GM12878 (cell line): ENCODE measurements around the gene UBASH3A.

Source experiments
- EP300 ChIP-seq, 2 experiments: fragments of 150-350 bp in 1 of 2; IDR thresholded peaks; 2 replicates each; pipeline ENCODE4 v1.6.1; 2011 to 2012; ENCODE audit warnings: low read depth in 2 of 2, low read length in 2 of 2, borderline replicate concordance in 1 of 2, improper control_type of control experiment in 1 of 2, inconsistent platforms in 1 of 2; ENCODE audit not compliant: control insufficient read depth in 1 of 2
- FOXM1 ChIP-seq: IDR thresholded peaks from 2 replicates; pipeline ENCODE4 v1.6.1; 2012; ENCODE audit warnings: low read depth, mild to moderate bottlenecking, inconsistent platforms, low read length, moderate library complexity
- MYC ChIP-seq: IDR thresholded peaks from 2 replicates; pipeline ENCODE4 v1.6.1; 2011; ENCODE audit warnings: mild to moderate bottlenecking, low read length, moderate library complexity, inconsistent platforms; ENCODE audit not compliant: insufficient read depth, insufficient replicate concordance, insufficient read length, severe bottlenecking
- NR2C2 ChIP-seq: IDR thresholded peaks from 2 replicates; pipeline ENCODE4 v1.6.1; 2011; ENCODE audit warnings: borderline replicate concordance, low read depth; ENCODE audit not compliant: control insufficient read depth, insufficient read length
- SPI1 ChIP-seq: IDR thresholded peaks from 2 replicates; pipeline ENCODE4 v1.6.1; 2011; ENCODE audit warnings: low read depth, mild to moderate bottlenecking, low read length, moderate library complexity, borderline replicate concordance; ENCODE audit not compliant: insufficient read depth
- TF ChIP-seq, protein P1 (sequence below), 3 experiments: IDR thresholded peaks in 2 of 3; conservative IDR thresholded peaks in 1 of 3; 2 replicates each; pipeline ENCODE4 v1.5.1; 2011; ENCODE audit warnings: low read depth in 3 of 3, low read length in 3 of 3, mild to moderate bottlenecking in 3 of 3, control low read depth in 2 of 3, moderate library complexity in 2 of 3, inconsistent platforms in 1 of 3, mixed read lengths in 1 of 3; ENCODE audit not compliant: control insufficient read depth in 2 of 3, insufficient read depth in 1 of 3; ENCODE audit errors: extremely low read depth in 1 of 3
- TF ChIP-seq, protein P2 (sequence below): IDR thresholded peaks from 2 replicates; pipeline ENCODE4 v1.6.1; 2012; ENCODE audit warnings: low read depth, low read length, improper control_type of control experiment

DNA sequence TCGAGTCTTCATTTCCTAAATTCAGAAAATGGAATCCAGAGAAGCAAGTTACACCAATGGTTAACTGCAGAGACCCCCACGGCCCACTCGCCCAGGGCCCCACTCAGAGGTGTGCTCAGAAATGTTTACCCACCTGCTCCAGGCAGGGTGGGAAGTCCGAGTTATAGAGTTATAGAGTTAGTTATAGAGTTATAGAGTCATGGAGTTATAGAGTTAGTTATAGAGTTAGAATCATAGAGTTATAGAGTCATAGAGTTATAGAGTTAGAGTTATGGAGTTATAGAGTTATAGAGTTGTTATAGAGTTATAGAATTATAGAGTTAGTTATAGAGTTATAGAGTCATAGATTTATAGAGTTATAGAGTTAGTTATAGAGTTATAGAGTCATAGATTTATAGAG is 31.7 kb downstream of the UBASH3A start:
- TF ChIP-seq SPI1 (no peak), MYC (no peak), FOXM1 (no peak), EP300 (IDR thresholded peaks at IDR 0.05; ENCODE audit: borderline replicate concordance in 1 of 2, control insufficient read depth in 1 of 2, low read depth in 2 of 2, low read length in 2 of 2) (no peak), NR2C2 (no peak)
- TF ChIP-seq, protein P1, sequence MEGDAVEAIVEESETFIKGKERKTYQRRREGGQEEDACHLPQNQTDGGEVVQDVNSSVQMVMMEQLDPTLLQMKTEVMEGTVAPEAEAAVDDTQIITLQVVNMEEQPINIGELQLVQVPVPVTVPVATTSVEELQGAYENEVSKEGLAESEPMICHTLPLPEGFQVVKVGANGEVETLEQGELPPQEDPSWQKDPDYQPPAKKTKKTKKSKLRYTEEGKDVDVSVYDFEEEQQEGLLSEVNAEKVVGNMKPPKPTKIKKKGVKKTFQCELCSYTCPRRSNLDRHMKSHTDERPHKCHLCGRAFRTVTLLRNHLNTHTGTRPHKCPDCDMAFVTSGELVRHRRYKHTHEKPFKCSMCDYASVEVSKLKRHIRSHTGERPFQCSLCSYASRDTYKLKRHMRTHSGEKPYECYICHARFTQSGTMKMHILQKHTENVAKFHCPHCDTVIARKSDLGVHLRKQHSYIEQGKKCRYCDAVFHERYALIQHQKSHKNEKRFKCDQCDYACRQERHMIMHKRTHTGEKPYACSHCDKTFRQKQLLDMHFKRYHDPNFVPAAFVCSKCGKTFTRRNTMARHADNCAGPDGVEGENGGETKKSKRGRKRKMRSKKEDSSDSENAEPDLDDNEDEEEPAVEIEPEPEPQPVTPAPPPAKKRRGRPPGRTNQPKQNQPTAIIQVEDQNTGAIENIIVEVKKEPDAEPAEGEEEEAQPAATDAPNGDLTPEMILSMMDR (IDR thresholded peaks at IDR 0.05 in 2 of 3, conservative IDR thresholded peaks at IDR 0.05 in 1 of 3; ENCODE audit: control insufficient read depth in 2 of 3, extremely low read depth in 1 of 3, insufficient read depth in 1 of 3, low read depth in 3 of 3, low read length in 3 of 3): no peak
- TF ChIP-seq, protein P2, sequence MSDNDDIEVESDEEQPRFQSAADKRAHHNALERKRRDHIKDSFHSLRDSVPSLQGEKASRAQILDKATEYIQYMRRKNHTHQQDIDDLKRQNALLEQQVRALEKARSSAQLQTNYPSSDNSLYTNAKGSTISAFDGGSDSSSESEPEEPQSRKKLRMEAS: no peak
